ENCODE results near the gene RAB4A.

RAB4A gene

DNA sequence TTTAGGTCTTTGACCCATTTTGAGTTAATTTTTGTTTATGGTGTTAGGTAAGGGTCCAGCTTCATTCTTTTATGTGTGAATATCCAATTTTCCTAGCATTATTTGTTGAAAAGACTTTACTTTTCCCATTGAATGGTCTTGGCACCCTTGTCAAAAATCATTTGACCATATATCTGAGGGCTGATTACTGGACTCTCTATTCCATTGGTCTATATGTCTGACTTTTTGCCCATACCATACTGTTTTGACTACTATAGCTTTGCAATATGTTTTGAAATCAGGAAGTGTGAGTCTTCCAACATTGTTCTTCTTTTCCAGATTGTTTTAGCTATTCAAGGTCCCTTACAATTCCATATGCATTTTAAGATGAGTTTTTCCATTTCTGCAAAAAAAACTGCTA lies 83.3 kb downstream of the RAB4A start:
- H2BK5ac ChIP-seq (ENCODE audit: low read depth, low read length, poor library complexity): no peak overlapping the region
- H4K8ac ChIP-seq (ENCODE audit: low read depth, low read length): no peak overlapping the region
- H2AFZ ChIP-seq (ENCODE audit: insufficient read depth, low read length, poor library complexity): no peak overlapping the region
- H3K27ac ChIP-seq (ENCODE audit: low read depth, low read length): no peak overlapping the region
- no peak overlapping the region for H3K14ac ChIP-seq (ENCODE audit: low read length)
- no peak overlapping the region for H3K18ac ChIP-seq (ENCODE audit: low read length)
- H3K79me1 ChIP-seq (ENCODE audit: low read length): no peaks in the 10 kb centered on the region
- no peak overlapping the region for H4K12ac ChIP-seq (ENCODE audit: low read depth, low read length)
- no peak for DNase-seq
- H3K27me3 ChIP-seq (ENCODE audit: insufficient read depth, low read length): no peaks in the 10 kb centered on the region
- no peak overlapping the region for H2BK120ac ChIP-seq (ENCODE audit: insufficient read depth, low read length, poor library complexity)
- no peak overlapping the region for H3K9ac ChIP-seq (ENCODE audit: low read length)
- no peaks in the 10 kb centered on the region for H3K36me3 ChIP-seq (ENCODE audit: control insufficient read depth in 1 of 2, insufficient read depth in 2 of 2, low read length in 2 of 2)
- no peak overlapping the region for H3K4ac ChIP-seq (ENCODE audit: low read depth, low read length)
- H3K4me2 ChIP-seq (ENCODE audit: low read length): no peak overlapping the region
- H3K23ac ChIP-seq (ENCODE audit: low read length): no peak overlapping the region
- H3K4me3 ChIP-seq (ENCODE audit: low read depth, low read length): no peak overlapping the region
- H4K91ac ChIP-seq (ENCODE audit: low read depth, low read length): no peak overlapping the region
- H3K4me1 ChIP-seq (ENCODE audit: control insufficient read depth in 1 of 2, insufficient read depth in 2 of 2, low read length in 2 of 2): no peaks in the 10 kb centered on the region
- no peaks in the 10 kb centered on the region for H3K9me3 ChIP-seq (ENCODE audit: insufficient read depth, low read depth, low read length)
- H3K79me2 ChIP-seq (ENCODE audit: control insufficient read depth, insufficient read depth, low read length, poor library complexity): no peaks in the 10 kb centered on the region
- H2BK12ac ChIP-seq (ENCODE audit: low read length): no peak overlapping the region
- H2AK5ac ChIP-seq (ENCODE audit: low read length): no peak overlapping the region

Data from trophoblast cell (in vitro differentiated cells and primary cell).